ENCODE measurements around the gene SNTG2.

Gene SNTG2

GRCh38 chr2:1017827-1018226, 67.2 kb downstream of the SNTG2 start:
- TF ChIP-seq POLR2AphosphoS5 (IDR thresholded peaks at IDR 0.05; ENCODE audit: low read depth, low read length): no peak
- no peak for TF ChIP-seq POLR2A (IDR thresholded peaks at IDR 0.05; ENCODE audit: low read depth, low read length)
- no peak for TF ChIP-seq TAF1 (IDR thresholded peaks at IDR 0.05; ENCODE audit: borderline replicate concordance, low read depth, low read length)
- no peak for FAIRE-seq

GRCh38 chr2:1020206-1020605, 69.6 kb downstream of the SNTG2 start:
- no peak for TF ChIP-seq POLR2A (IDR thresholded peaks at IDR 0.05; ENCODE audit: low read depth, low read length)
- no peak for TF ChIP-seq POLR2AphosphoS5 (IDR thresholded peaks at IDR 0.05; ENCODE audit: low read depth, low read length)
- no peak for TF ChIP-seq TAF1 (IDR thresholded peaks at IDR 0.05; ENCODE audit: borderline replicate concordance, low read depth, low read length)
- no peak for DNase-seq (ENCODE audit: insufficient read length)
- FAIRE-seq: no peak

More at GRCh38 chr2:1017827-1018226, 67.2 kb downstream of the SNTG2 start:
- DNase-seq (ENCODE audit: insufficient read length): no peak

GRCh38 chr2:1022178-1022577, 71.5 kb downstream of the SNTG2 start:
- FAIRE-seq (no peak), DNase-seq (ENCODE audit: insufficient read length) (no peak)
- TF ChIP-seq POLR2AphosphoS5 (IDR thresholded peaks at IDR 0.05; ENCODE audit: low read depth, low read length): no peak
- TF ChIP-seq POLR2A (IDR thresholded peaks at IDR 0.05; ENCODE audit: low read depth, low read length): no peak
- no peak for TF ChIP-seq TAF1 (IDR thresholded peaks at IDR 0.05; ENCODE audit: borderline replicate concordance, low read depth, low read length)

DNA sequence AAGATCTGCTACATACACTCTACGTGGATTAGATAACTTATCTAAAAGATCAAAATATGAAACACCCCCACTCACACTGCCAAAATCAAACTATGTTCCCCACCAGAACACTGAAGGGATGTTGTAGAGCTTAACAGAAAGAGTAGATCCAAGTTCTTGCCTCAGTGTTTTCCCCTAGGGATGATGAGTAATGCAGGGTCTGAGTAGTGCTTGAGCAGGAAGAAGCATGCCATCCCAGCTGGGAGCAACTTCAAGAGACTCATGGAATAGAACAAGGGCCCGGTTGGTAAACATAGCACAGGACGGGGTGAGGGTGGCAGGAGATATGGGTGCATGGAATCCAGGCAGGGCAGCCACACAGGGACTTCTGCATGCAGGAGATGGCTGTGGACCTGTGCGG, 74.3 kb downstream of the SNTG2 start:
- no peak for FAIRE-seq
- no peak for DNase-seq (ENCODE audit: insufficient read length)
- TF ChIP-seq TAF1 (IDR thresholded peaks at IDR 0.05; ENCODE audit: borderline replicate concordance, low read depth, low read length) (no peak), POLR2AphosphoS5 (IDR thresholded peaks at IDR 0.05; ENCODE audit: low read depth, low read length) (no peak), POLR2A (IDR thresholded peaks at IDR 0.05; ENCODE audit: low read depth, low read length) (no peak)

GRCh38 chr2:1026141-1026540, 75.5 kb downstream of the SNTG2 start:
- no peak for FAIRE-seq
- no peak for TF ChIP-seq POLR2A (IDR thresholded peaks at IDR 0.05; ENCODE audit: low read depth, low read length)
- no peak for TF ChIP-seq TAF1 (IDR thresholded peaks at IDR 0.05; ENCODE audit: borderline replicate concordance, low read depth, low read length)
- no peak for DNase-seq (ENCODE audit: insufficient read length)

DNA sequence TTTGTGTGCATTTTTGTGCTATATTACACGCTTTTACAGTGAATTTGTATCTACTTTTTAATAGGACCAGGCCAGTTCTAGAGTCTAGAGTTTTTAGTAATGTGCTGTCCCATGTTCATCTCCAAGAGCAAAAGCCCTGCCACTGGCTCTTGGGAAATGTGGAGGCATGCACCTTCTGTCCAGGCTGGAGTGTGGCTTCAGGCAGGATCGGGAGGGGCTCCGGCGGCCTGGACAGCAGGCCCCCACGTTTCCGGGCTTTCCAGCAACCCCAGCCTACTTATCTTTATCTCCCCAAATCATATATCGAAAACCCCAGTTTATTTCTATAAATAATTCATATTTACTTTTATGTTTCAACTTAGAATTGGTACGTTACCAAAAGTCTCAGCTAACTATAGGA, 78.2 kb downstream of the SNTG2 start:
- no peak for TF ChIP-seq TAF1 (IDR thresholded peaks at IDR 0.05; ENCODE audit: borderline replicate concordance, low read depth, low read length)
- TF ChIP-seq POLR2A (IDR thresholded peaks at IDR 0.05; ENCODE audit: low read depth, low read length): no peak
- TF ChIP-seq POLR2AphosphoS5 (IDR thresholded peaks at IDR 0.05; ENCODE audit: low read depth, low read length): no peak
- DNase-seq (ENCODE audit: insufficient read length): no peak
- FAIRE-seq: no peak

- FAIRE-seq: no peak
- no peak for DNase-seq (ENCODE audit: insufficient read length)
- TF ChIP-seq TAF1 (IDR thresholded peaks at IDR 0.05; ENCODE audit: borderline replicate concordance, low read depth, low read length): no peak
- TF ChIP-seq POLR2AphosphoS5 (IDR thresholded peaks at IDR 0.05; ENCODE audit: low read depth, low read length): no peak
- TF ChIP-seq POLR2A (IDR thresholded peaks at IDR 0.05; ENCODE audit: low read depth, low read length): no peak
These were observed 81.4 kb downstream of the SNTG2 start for GRCh38 chr2:1032030-1032429.

- FAIRE-seq: no peak
These were observed 82.4 kb downstream of the SNTG2 start for GRCh38 chr2:1033069-1033468.

GRCh38 chr2:1037066-1037465, 86.4 kb downstream of the SNTG2 start:
- FAIRE-seq (no peak), DNase-seq (ENCODE audit: insufficient read length) (no peak)
- no peak for TF ChIP-seq TAF1 (IDR thresholded peaks at IDR 0.05; ENCODE audit: borderline replicate concordance, low read depth, low read length)
- no peak for TF ChIP-seq POLR2AphosphoS5 (IDR thresholded peaks at IDR 0.05; ENCODE audit: low read depth, low read length)
- TF ChIP-seq POLR2A (IDR thresholded peaks at IDR 0.05; ENCODE audit: low read depth, low read length): no peak

More at GRCh38 chr2:1033069-1033468, 82.4 kb downstream of the SNTG2 start:
- TF ChIP-seq POLR2A (IDR thresholded peaks at IDR 0.05; ENCODE audit: low read depth, low read length): no peak
- TF ChIP-seq POLR2AphosphoS5 (IDR thresholded peaks at IDR 0.05; ENCODE audit: low read depth, low read length): no peak
- no peak for TF ChIP-seq TAF1 (IDR thresholded peaks at IDR 0.05; ENCODE audit: borderline replicate concordance, low read depth, low read length)
- no peak for DNase-seq (ENCODE audit: insufficient read length)

DNA sequence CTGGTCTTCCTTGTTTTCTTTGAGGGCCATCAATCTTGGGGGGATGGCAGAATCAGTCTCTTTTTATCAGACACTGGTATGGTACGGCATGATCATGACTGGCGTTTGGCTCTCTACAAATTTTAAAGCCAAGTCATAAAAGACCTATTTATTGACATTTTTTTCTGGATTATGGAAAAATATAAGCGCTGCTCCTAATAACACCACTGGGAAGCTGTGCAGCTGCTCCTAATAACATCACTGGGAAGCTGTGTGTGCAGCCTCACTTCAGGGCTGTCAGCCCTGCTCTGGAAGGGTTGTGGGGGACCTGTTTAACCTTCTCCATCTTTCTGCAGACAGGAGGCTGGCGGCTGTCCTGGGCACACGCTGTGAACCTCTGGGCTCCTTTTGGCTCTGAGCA, 88.9 kb downstream of the SNTG2 start:
- TF ChIP-seq TAF1 (IDR thresholded peaks at IDR 0.05; ENCODE audit: borderline replicate concordance, low read depth, low read length): no peak
- no peak for TF ChIP-seq POLR2A (IDR thresholded peaks at IDR 0.05; ENCODE audit: low read depth, low read length)
- no peak for TF ChIP-seq POLR2AphosphoS5 (IDR thresholded peaks at IDR 0.05; ENCODE audit: low read depth, low read length)
- DNase-seq (ENCODE audit: insufficient read length) (no peak), FAIRE-seq (no peak)

DNA sequence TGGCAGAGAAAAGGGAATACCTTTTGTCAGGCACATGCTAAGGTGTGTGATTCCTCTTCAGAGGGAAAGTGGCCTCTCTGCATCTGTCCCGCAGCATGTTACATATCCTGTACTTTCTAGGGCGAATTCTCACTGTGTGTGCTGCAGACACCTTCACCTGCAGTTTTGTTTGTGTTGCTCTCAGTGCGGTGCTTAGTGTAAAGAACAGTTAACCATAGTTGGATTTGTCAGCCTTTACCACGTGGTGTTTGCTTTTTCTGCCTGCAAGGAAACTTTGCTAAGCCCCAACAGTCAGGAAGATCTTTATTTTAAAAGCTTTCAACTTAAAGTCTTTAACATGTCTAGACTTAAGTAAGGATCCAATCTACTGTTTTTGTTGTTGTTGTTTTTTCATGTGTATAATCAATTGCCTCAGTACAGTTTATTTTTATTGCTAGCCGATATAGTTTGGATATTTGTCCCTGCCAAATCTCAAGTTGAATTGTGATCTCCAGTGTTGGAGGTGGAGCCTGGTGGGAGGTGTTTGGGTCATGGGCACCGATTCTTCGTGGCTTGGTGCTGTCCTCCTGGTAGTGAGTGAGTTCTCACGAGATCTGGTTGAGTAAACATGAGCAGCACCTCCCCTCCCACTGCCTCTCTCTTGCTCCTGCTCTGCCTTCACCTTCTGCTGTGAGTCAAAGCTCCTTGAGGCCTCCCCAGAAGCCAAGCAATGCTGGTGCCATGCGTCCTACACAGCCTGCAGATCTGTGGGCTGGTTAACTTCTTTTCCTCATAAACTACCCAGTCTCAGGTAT, 90.6 kb downstream of the SNTG2 start:
- no peak for DNase-seq (ENCODE audit: insufficient read length)
- TF ChIP-seq POLR2A (IDR thresholded peaks at IDR 0.05; ENCODE audit: low read depth, low read length) (no peak), POLR2AphosphoS5 (IDR thresholded peaks at IDR 0.05; ENCODE audit: low read depth, low read length) (no peak), TAF1 (IDR thresholded peaks at IDR 0.05; ENCODE audit: borderline replicate concordance, low read depth, low read length) (no peak)
- FAIRE-seq: no peak

DNA sequence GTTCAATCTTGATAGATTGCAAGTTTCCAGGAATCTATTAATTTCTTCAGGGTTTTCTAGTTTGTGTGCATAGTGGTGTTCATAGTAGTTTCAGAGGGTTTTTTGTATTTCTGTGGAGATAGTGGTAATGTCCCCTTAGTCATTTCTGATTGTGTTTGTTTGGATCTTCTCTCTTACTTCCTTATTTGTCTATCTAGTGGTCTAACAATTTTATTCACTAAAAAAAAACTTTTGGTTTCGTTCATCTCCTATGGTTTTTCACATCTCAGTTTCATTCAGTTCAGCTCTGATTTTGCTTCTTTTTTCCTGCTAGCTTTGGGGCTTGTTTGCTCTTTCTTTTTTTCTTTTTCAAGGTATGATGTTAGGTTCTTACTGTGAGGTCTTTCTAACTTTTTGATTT, 94.5 kb downstream of the SNTG2 start:
- DNase-seq (ENCODE audit: insufficient read length): no peak
- FAIRE-seq: no peak
- no peak for TF ChIP-seq POLR2A (IDR thresholded peaks at IDR 0.05; ENCODE audit: low read depth, low read length)
- TF ChIP-seq TAF1 (IDR thresholded peaks at IDR 0.05; ENCODE audit: borderline replicate concordance, low read depth, low read length): no peak
- no peak for TF ChIP-seq POLR2AphosphoS5 (IDR thresholded peaks at IDR 0.05; ENCODE audit: low read depth, low read length)
